GM21717 (cell line): ENCODE data around the gene VSNL1.
A peak's percentile ranks its signal among the peaks of the same experiment; 100 is the strongest.

Source experiments
- ATAC-seq: cut with Tn5 transposase; IDR thresholded peaks from one replicate; pipeline ENCODE4 v1.9.1; 2021; ENCODE audit warnings: mild to moderate bottlenecking, moderate library complexity; ENCODE audit not compliant: unreplicated experiment

Gene VSNL1

GRCh38 chr2:17540093-17540812 is at the start of gene VSNL1:
TSS of gene VSNL1 (plus strand) at chr2:17540696. CDS start at chr2:17592075, 51,379 bp downstream.
- ATAC-seq = no peak

- no peak for ATAC-seq
Measured at GRCh38 chr2:17495590-17495989, 44.9 kb upstream of the VSNL1 start.

GRCh38 chr2:17497718-17498117 is 42.8 kb upstream of the VSNL1 start:
- ATAC-seq = no peak

- ATAC-seq = no peak
Measured at GRCh38 chr2:17506736-17507616, 33.5 kb upstream of the VSNL1 start.

- ATAC-seq = peak; percentile 37
Measured at GRCh38 chr2:17515652-17516051, 24.8 kb upstream of the VSNL1 start.

- ATAC-seq = peak; percentile 33
Measured at GRCh38 chr2:17517481-17518211, 22.9 kb upstream of the VSNL1 start.

- ATAC-seq = peak; percentile 89
Measured at GRCh38 chr2:17518212-17519154, 22.0 kb upstream of the VSNL1 start, which contains the start of gene RAD51AP2. TSS of gene RAD51AP2 (minus strand) at chr2:17518440. CDS start at chr2:17518415, 25 bp downstream.

- ATAC-seq = no peak
Measured at GRCh38 chr2:17519486-17519885, 21.0 kb upstream of the VSNL1 start.

- ATAC-seq = no peak
Measured at GRCh38 chr2:17520761-17521160, 19.7 kb upstream of the VSNL1 start.

- ATAC-seq = no peak
Measured at GRCh38 chr2:17521621-17522020, 18.9 kb upstream of the VSNL1 start.

GRCh38 chr2:17522303-17522702 is 18.2 kb upstream of the VSNL1 start:
- ATAC-seq = no peak

GRCh38 chr2:17529771-17530170 is 10.7 kb upstream of the VSNL1 start:
- ATAC-seq = no peak

- no peak for ATAC-seq
Measured at GRCh38 chr2:17533546-17533945, 7.0 kb upstream of the VSNL1 start.

GRCh38 chr2:17536416-17536815 is 4.1 kb upstream of the VSNL1 start:
- ATAC-seq = no peak

GRCh38 chr2:17538022-17538843 is 2.3 kb upstream of the VSNL1 start:
- ATAC-seq = no peak

GRCh38 chr2:17538844-17539554 is 1.5 kb upstream of the VSNL1 start:
- no peak for ATAC-seq

- ATAC-seq = no peak
Measured at GRCh38 chr2:17539611-17540092, 844 bp upstream of the VSNL1 start.

- ATAC-seq = no peak
Measured at GRCh38 chr2:17540813-17541530, 476 bp downstream of the VSNL1 start.
